ENCODE results near the gene TPSB2.

Gene TPSB2

GRCh38 chr16:1218061-1218929 is 11.7 kb downstream of the TPSB2 start:
- no peak for DNase-seq

GRCh38 chr16:1217526-1217925 is 12.5 kb downstream of the TPSB2 start:
- DNase-seq: no peak

- no peak for DNase-seq
These were observed 13.1 kb downstream of the TPSB2 start for GRCh38 chr16:1216681-1217400.

- DNase-seq: no peak
These were observed 13.7 kb downstream of the TPSB2 start for GRCh38 chr16:1216296-1216619.

- DNase-seq: no peak
These were observed 14.2 kb downstream of the TPSB2 start for GRCh38 chr16:1215574-1216295.

GRCh38 chr16:1214719-1215118 is 15.3 kb downstream of the TPSB2 start:
- no peak for DNase-seq

- no peak for DNase-seq
These were observed 16.1 kb downstream of the TPSB2 start for GRCh38 chr16:1213796-1214372.

- DNase-seq: no peak
These were observed 16.8 kb downstream of the TPSB2 start for GRCh38 chr16:1213231-1213630.

GRCh38 chr16:1212616-1213194 is 17.3 kb downstream of the TPSB2 start:
- DNase-seq: no peak

- no peak for DNase-seq
These were observed 18.3 kb downstream of the TPSB2 start for GRCh38 chr16:1211451-1212268.

GRCh38 chr16:1210461-1210860 is 19.5 kb downstream of the TPSB2 start:
- DNase-seq: no peak

GRCh38 chr16:1209081-1209480 is 20.9 kb downstream of the TPSB2 start:
- DNase-seq: no peak

- DNase-seq: no peak
These were observed 21.6 kb downstream of the TPSB2 start for GRCh38 chr16:1208239-1208830.

- no peak for DNase-seq
These were observed 23.2 kb downstream of the TPSB2 start for GRCh38 chr16:1206786-1207185.

GRCh38 chr16:1206326-1206725 is 23.7 kb downstream of the TPSB2 start:
- DNase-seq: no peak

- DNase-seq: no peak
These were observed 25.1 kb downstream of the TPSB2 start for GRCh38 chr16:1204933-1205332.

GRCh38 chr16:1202274-1202673 is 27.7 kb downstream of the TPSB2 start:
- DNase-seq: no peak

GRCh38 chr16:1201444-1201843 is 28.5 kb downstream of the TPSB2 start:
- no peak for DNase-seq

- no peak for DNase-seq
These were observed 29.9 kb downstream of the TPSB2 start for GRCh38 chr16:1200014-1200627.

- no peak for DNase-seq
These were observed 30.5 kb downstream of the TPSB2 start for GRCh38 chr16:1199347-1200013.

Data from stimulated activated CD4-positive, alpha-beta T cell treated with anti-CD3 and anti-CD28 coated beads, Interleukin-1b, Interleukin-23, amount 100 ng/mL, for 48 hours (primary cell).